Measurements from ENCODE around the gene HABP2.
A peak's percentile ranks its signal among the peaks of the same experiment; 100 is the strongest.

The HABP2 gene

GRCh38 chr10:113626809-113627355 lies 74.0 kb downstream of the HABP2 start:
- TF ChIP-seq, protein P1, sequence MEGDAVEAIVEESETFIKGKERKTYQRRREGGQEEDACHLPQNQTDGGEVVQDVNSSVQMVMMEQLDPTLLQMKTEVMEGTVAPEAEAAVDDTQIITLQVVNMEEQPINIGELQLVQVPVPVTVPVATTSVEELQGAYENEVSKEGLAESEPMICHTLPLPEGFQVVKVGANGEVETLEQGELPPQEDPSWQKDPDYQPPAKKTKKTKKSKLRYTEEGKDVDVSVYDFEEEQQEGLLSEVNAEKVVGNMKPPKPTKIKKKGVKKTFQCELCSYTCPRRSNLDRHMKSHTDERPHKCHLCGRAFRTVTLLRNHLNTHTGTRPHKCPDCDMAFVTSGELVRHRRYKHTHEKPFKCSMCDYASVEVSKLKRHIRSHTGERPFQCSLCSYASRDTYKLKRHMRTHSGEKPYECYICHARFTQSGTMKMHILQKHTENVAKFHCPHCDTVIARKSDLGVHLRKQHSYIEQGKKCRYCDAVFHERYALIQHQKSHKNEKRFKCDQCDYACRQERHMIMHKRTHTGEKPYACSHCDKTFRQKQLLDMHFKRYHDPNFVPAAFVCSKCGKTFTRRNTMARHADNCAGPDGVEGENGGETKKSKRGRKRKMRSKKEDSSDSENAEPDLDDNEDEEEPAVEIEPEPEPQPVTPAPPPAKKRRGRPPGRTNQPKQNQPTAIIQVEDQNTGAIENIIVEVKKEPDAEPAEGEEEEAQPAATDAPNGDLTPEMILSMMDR (conservative IDR thresholded peaks at IDR 0.05) = no peak
- no peak overlapping the region for H3K27ac ChIP-seq

GRCh38 chr10:113627836-113628235 lies 75.0 kb downstream of the HABP2 start:
- H3K27ac ChIP-seq = no peak overlapping the region

DNA sequence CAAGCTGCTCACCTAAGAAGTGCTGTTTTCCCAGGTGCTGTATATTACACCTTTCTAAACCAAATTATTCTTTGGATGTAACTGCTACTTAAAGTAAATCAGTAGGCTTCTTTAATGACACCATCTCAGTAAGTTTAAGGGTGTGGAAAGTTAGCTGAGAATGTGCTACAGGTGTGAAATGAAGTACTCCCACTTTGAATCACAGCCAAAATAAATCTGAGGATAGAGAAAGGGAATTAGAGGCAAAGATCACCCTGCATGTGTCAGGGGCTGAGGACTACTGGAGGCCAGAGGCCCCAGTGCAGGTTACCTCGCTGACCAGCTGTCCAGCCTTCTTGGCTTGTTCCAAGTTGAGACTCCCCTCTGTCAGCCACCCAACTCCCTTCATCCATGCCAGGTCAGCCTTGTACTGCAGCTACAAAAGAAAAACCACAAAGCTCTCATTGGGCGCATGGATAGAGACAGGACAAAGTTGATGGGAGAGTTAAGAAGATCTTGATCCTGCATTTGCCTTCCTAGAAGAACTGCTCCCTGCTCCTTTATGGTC lies 75.8 kb downstream of the HABP2 start:
- H3K27ac ChIP-seq = no peak overlapping the region
- TF ChIP-seq, protein P1 (conservative IDR thresholded peaks at IDR 0.05) = no peak

More at GRCh38 chr10:113627836-113628235, 75.0 kb downstream of the HABP2 start:
- TF ChIP-seq, protein P1 (conservative IDR thresholded peaks at IDR 0.05) = no peak

DNA sequence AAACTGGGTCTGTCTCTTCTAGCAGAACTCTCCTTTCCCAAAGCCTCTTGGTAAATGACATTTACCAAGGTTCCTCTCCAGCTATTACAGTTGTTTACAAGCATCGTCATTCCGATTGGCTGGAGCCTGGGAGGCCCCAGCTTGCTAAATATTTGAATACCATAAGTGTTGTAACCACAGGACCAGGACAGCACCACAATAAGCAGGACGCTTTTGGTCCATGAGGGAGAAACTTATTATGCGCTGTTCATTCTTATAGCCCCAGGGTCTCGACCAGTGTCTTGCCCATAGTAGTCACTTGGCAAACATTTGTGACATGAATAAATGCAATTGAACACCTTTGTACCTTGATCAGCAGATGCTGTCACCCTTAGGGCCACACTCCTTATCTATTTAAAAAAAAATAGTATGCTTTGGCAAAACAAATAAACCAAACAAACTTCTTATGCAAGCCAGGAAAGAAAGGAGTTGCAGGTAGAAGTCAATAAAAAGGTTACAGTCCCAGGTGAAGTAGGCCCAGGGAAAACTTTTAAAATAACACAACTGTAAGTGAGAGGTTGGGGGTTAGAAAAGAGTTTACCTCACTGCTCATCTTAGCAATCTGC lies 78.2 kb downstream of the HABP2 start:
- H3K27ac ChIP-seq = peak overlapping the region; percentile 39
- TF ChIP-seq, protein P1 (conservative IDR thresholded peaks at IDR 0.05) = no peak

- H3K27ac ChIP-seq = peak overlapping the region; percentile 39
- TF ChIP-seq, protein P1 (conservative IDR thresholded peaks at IDR 0.05) = no peak
Measured at GRCh38 chr10:113631684-113632367, 79.0 kb downstream of the HABP2 start.
